Measurements from ENCODE around the gene ZDHHC8. TPM values are rescaled to one million over a fixed set of nuclear protein-coding genes. Genes with fewer than 3 reads are reported as not detected.

Gene ZDHHC8
- total and polyA plus RNA-seq, 7 experiments from 2014 or later, result 0.95 to 88.5 (median 65.9) TPM

DNA sequence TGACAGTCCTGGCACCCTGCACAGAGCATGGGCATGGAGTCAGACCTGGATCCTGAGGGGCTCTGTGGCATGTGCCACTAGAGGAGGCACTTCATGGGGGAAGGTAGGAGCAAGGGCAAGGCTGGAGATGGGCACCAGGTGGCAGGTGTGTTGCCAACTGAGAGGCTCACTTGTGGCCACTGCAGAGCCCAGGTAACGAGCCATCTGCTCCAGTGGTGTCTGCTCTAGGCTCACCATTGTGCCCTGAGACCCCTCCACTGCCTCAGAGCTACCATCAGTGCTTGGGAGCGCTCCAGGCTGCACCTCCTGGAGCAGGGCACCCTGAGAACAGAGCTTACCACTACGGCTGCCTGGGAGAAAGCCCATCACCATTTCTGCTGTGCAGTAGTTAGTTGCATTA lies 1.3 kb upstream of the ZDHHC8 start:
- Mint-ChIP-seq H3K4me1 (peaks cover 0 to 33% (median 23%) of the 10 kb centered on the region in 7 donors), H3K9me3 (peaks cover 0 to 2% (median 0%) of the 10 kb centered on the region in 11 donors), H3K27ac (peak overlapping the region in 7 of 9 donors; percentile 38 to 82 (median 73)), H3K27me3 (no peaks in the 10 kb centered on the region), H3K4me3 (peak overlapping the region in 9 of 10 donors; percentile 17 to 75 (median 60)), H3K36me3 (peaks cover 0 to 6% (median 2%) of the 10 kb centered on the region in 5 donors)
- no peaks in the 10 kb centered on the region for H3K9me3 ChIP-seq (ENCODE audit: control insufficient read depth in 2 of 3, low read length in 3 of 3)
- H3K27me3 ChIP-seq (ENCODE audit: control insufficient read depth in 2 of 2, insufficient read depth in 2 of 2, low read length in 2 of 2), result no peaks in the 10 kb centered on the region
- H3K27ac ChIP-seq (ENCODE audit: low read depth, low read length), result peak overlapping the region; percentile 91
- H3K4me3 ChIP-seq (ENCODE audit: low read length), result no peak overlapping the region
- ATAC-seq, result peak; percentile 13
- H3K36me3 ChIP-seq (ENCODE audit: control insufficient read depth in 2 of 3, insufficient read depth in 3 of 3, low read length in 3 of 3), result peaks cover 0 to 18% (median 5%) of the 10 kb centered on the region in 3 experiments
- H3K4me1 ChIP-seq (ENCODE audit: control insufficient read depth in 2 of 2, insufficient read depth in 2 of 2, low read length in 2 of 2), result peaks cover 14 to 20% of the 10 kb centered on the region in 2 donors
- peak in 3 of 9 donors; percentile 14 to 26 (median 18) for DNase-seq
- ChIA-PET POLR2A (interaction anchor here (0.8 to 3.1 kb wide), 5 partner anchors 12 to 263 kb away, joined by 3 to 29 read pairs (median 3); partner anchors contain the start of genes TANGO2, TRMT2A and ZNF74), CTCF (interaction anchor here (0.6 to 2.2 kb wide), 5 partner anchors 14 to 180 kb away, joined by 3 to 6 read pairs (median 3); partner anchors contain the start of gene RANBP1)
- intact Hi-C loops (cut with micrococcal nuclease), result no loop called here

DNA sequence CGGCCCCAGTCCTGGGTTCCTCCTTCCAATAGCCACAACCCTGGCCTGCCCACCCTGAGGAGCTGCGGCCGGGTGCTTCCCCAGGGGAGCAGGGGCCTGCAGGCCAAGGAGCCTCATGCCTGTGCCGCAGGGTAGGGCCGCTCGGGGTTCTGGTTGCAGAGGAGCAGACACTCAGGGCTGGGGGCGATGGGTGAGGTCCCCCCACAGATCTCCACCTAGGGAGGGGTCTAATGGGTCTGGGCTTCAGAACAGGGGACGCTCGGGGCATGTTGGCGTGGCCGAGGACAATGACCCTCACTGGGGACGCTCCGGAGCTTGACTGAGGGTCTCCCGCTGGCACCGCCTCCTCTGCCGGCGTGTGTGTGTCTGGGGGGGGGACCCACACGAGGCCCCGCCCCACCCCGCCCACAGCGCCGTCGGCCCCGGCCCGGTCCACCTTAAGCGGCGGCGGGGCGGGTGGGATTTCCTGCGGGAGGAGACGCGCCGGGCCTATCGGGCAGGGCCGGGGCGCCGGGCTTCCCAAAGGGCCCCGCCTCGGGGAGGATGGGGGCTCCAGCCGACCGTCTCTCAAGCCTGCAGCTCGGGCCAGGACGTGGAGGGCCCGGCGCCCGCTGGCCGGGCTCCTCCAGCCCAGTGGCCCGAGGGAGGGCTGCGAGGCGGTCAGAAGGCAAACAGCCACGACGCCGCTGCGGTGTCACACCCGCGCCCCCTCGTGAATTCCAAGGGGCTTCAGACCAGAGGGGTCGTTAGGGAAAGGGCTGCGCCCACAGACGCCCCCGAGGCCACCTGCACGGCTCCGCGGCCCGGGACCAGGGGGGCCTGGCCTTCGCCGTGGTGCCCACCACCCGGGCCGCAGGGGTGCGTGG lies 640 bp upstream of the ZDHHC8 start:
- H3K4me3 ChIP-seq (ENCODE audit: low read length), result peak overlapping the region; percentile 73
- intact Hi-C loops (cut with micrococcal nuclease), result loop anchor here (1.0 kb wide), 6 partner anchors 14 to 115 kb away; partner anchors contain the start of genes TRMT2A (in 2 of the 2), ARVCF (in 1 of the 2), DGCR8 (in 1 of the 2) and TANGO2 (in 1 of the 2)
- no peaks in the 10 kb centered on the region for H3K27me3 Mint-ChIP-seq
- H3K27ac ChIP-seq (ENCODE audit: low read depth, low read length), result peak overlapping the region; percentile 91
- ChIA-PET POLR2A (interaction anchor here (0.8 to 3.1 kb wide), 6 partner anchors 12 to 263 kb away, joined by 3 to 29 read pairs (median 4); partner anchors contain the start of genes RANBP1, TANGO2, TRMT2A and ZNF74), CTCF (interaction anchor here (0.8 to 2.2 kb wide), 2 partner anchors 160 to 162 kb away, joined by 3 to 6 read pairs; no protein-coding TSS in a partner anchor)
- peaks cover 14 to 20% of the 10 kb centered on the region in 2 donors for H3K4me1 ChIP-seq (ENCODE audit: control insufficient read depth in 2 of 2, insufficient read depth in 2 of 2, low read length in 2 of 2)
- ATAC-seq (peak; percentile 88), DNase-seq (peak; percentile 65 to 77 (median 72))
- H3K9me3 Mint-ChIP-seq, result peaks cover 0 to 2% (median 0%) of the 10 kb centered on the region in 11 donors
- H3K36me3 ChIP-seq (ENCODE audit: control insufficient read depth in 2 of 3, insufficient read depth in 3 of 3, low read length in 3 of 3), result peaks cover 0 to 11% (median 0%) of the 10 kb centered on the region in 3 experiments
- no peaks in the 10 kb centered on the region for H3K27me3 ChIP-seq (ENCODE audit: control insufficient read depth in 2 of 2, insufficient read depth in 2 of 2, low read length in 2 of 2)
- no peaks in the 10 kb centered on the region for H3K9me3 ChIP-seq (ENCODE audit: control insufficient read depth in 2 of 3, low read length in 3 of 3)
- H3K36me3 Mint-ChIP-seq, result peaks cover 0 to 4% (median 2%) of the 10 kb centered on the region in 5 donors
- H3K27ac Mint-ChIP-seq, result peak overlapping the region in 6 of 9 donors; percentile 36 to 82 (median 68)
- peak overlapping the region in 8 of 10 donors; percentile 17 to 75 (median 69) for H3K4me3 Mint-ChIP-seq
- H3K4me1 Mint-ChIP-seq, result peaks cover 0 to 33% (median 23%) of the 10 kb centered on the region in 7 donors

- no peaks in the 10 kb centered on the region for H3K27me3 Mint-ChIP-seq
- Histone ChIP-seq H3K9me3 (ENCODE audit: control insufficient read depth in 2 of 3, low read length in 3 of 3) (no peaks in the 10 kb centered on the region), H3K4me1 (ENCODE audit: control insufficient read depth in 2 of 2, insufficient read depth in 2 of 2, low read length in 2 of 2) (peaks cover 14 to 20% of the 10 kb centered on the region in 2 donors), H3K4me3 (ENCODE audit: low read length) (peak overlapping the region; percentile 48), H3K27me3 (ENCODE audit: control insufficient read depth in 2 of 2, insufficient read depth in 2 of 2, low read length in 2 of 2) (no peaks in the 10 kb centered on the region), H3K36me3 (ENCODE audit: control insufficient read depth in 2 of 3, insufficient read depth in 3 of 3, low read length in 3 of 3) (peaks cover 0 to 3% (median 0%) of the 10 kb centered on the region in 3 experiments), H3K27ac (ENCODE audit: low read depth, low read length) (peak overlapping the region; percentile 64)
- peak overlapping the region; percentile 62 to 83 (median 74) for H3K4me3 Mint-ChIP-seq
- peaks cover 0 to 2% (median 0%) of the 10 kb centered on the region in 11 donors for H3K9me3 Mint-ChIP-seq
- CTCF ChIA-PET, result no interaction called here
- H3K4me1 Mint-ChIP-seq, result peaks cover 5 to 41% (median 29%) of the 10 kb centered on the region in 7 donors
- ATAC-seq (no peak), DNase-seq (peak in 2 of 9 donors; percentile 15 to 44)
- POLR2A ChIA-PET, result no interaction called here
- intact Hi-C loops (cut with micrococcal nuclease), result loop anchor here (1.0 kb wide), 6 partner anchors 15 to 116 kb away; partner anchors contain the start of genes TRMT2A (in 2 of the 2), ARVCF (in 1 of the 2), DGCR8 (in 1 of the 2) and TANGO2 (in 1 of the 2)
- H3K36me3 Mint-ChIP-seq, result peaks cover 0 to 2% (median 0%) of the 10 kb centered on the region in 5 donors
- H3K27ac Mint-ChIP-seq, result peak overlapping the region in 2 of 9 donors; percentile 9 to 43
Measured at GRCh38 chr22:20131859-20132685, 468 bp downstream of the ZDHHC8 start.

GRCh38 chr22:20132686-20133246 lies 1.2 kb downstream of the ZDHHC8 start:
- DNase-seq, result no peak
- H3K27ac ChIP-seq (ENCODE audit: low read depth, low read length), result peak overlapping the region; percentile 64

DNA sequence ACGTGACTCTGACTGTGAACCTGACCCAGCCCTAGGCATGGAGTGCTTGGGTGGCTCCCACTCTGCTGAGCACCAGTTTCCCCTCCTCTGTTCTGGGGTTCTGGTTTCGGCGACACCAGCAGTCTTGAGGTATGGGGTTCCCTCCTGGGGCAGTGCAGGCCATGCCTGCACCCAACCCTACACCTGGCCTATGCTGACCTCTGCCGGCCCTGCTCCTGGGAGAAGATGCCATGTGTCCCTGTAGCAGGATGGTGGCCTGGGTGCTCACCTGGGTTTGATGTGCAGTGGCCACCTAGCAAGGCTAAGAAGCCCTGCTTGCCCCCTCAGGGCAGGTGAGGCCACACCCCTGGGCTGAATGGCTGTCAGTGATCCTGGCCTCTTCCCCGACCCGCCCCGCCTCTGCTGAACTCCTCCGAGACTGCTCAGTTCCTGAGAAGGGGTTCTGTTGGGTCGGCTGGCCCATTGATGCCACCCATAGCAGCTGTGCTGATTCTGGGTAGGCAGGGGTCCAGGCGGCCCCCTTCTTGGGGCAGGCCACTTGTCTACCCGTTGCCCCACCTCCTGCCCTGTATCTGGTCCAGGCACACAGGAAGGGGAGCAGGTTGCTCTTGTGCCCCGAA lies 2.4 kb downstream of the ZDHHC8 start:
- peaks cover 15 to 53% (median 32%) of the 10 kb centered on the region in 7 donors for H3K4me1 Mint-ChIP-seq
- no peak overlapping the region for H3K4me3 ChIP-seq (ENCODE audit: low read length)
- peaks cover 0 to 2% (median 0%) of the 10 kb centered on the region in 5 donors for H3K36me3 Mint-ChIP-seq
- peaks cover 0 to 5% (median 0%) of the 10 kb centered on the region in 3 experiments for H3K36me3 ChIP-seq (ENCODE audit: control insufficient read depth in 2 of 3, insufficient read depth in 3 of 3, low read length in 3 of 3)
- H3K27me3 ChIP-seq (ENCODE audit: control insufficient read depth in 2 of 2, insufficient read depth in 2 of 2, low read length in 2 of 2), result no peaks in the 10 kb centered on the region
- H3K27me3 Mint-ChIP-seq, result no peaks in the 10 kb centered on the region
- no peak for ATAC-seq
- intact Hi-C loops (cut with micrococcal nuclease), result no loop called here
- no peaks in the 10 kb centered on the region for H3K9me3 Mint-ChIP-seq
- H3K4me3 Mint-ChIP-seq, result peak overlapping the region; percentile 26 to 83 (median 60)
- no peak for DNase-seq
- ChIA-PET POLR2A (no interaction called here), CTCF (no interaction called here)
- no peaks in the 10 kb centered on the region for H3K9me3 ChIP-seq (ENCODE audit: control insufficient read depth in 2 of 3, low read length in 3 of 3)
- peak overlapping the region in 4 of 9 donors; percentile 28 to 70 (median 46) for H3K27ac Mint-ChIP-seq
- peaks cover 14 to 20% of the 10 kb centered on the region in 2 donors for H3K4me1 ChIP-seq (ENCODE audit: control insufficient read depth in 2 of 2, insufficient read depth in 2 of 2, low read length in 2 of 2)
- H3K27ac ChIP-seq (ENCODE audit: low read depth, low read length), result no peak overlapping the region

More at GRCh38 chr22:20132686-20133246, 1.2 kb downstream of the ZDHHC8 start:
- Mint-ChIP-seq H3K4me3 (peak overlapping the region; percentile 62 to 83 (median 74)), H3K27ac (peak overlapping the region in 6 of 9 donors; percentile 28 to 70 (median 54)), H3K4me1 (peaks cover 10 to 45% (median 29%) of the 10 kb centered on the region in 7 donors), H3K9me3 (no peaks in the 10 kb centered on the region), H3K36me3 (no peaks in the 10 kb centered on the region), H3K27me3 (no peaks in the 10 kb centered on the region)
- Histone ChIP-seq H3K4me1 (ENCODE audit: control insufficient read depth in 2 of 2, insufficient read depth in 2 of 2, low read length in 2 of 2) (peaks cover 14 to 20% of the 10 kb centered on the region in 2 donors), H3K4me3 (ENCODE audit: low read length) (peak overlapping the region; percentile 48), H3K27me3 (ENCODE audit: control insufficient read depth in 2 of 2, insufficient read depth in 2 of 2, low read length in 2 of 2) (no peaks in the 10 kb centered on the region), H3K36me3 (ENCODE audit: control insufficient read depth in 2 of 3, insufficient read depth in 3 of 3, low read length in 3 of 3) (peaks cover 0 to 3% (median 0%) of the 10 kb centered on the region in 3 experiments), H3K9me3 (ENCODE audit: control insufficient read depth in 2 of 3, low read length in 3 of 3) (no peaks in the 10 kb centered on the region)
- ChIA-PET POLR2A (no interaction called here), CTCF (no interaction called here)
- intact Hi-C loops (cut with micrococcal nuclease), result no loop called here
- no peak for ATAC-seq
